K562 treated with DMSO at 1 percent for 24 hours (cell line): ENCODE measurements around the gene FCN2. TPM values are rescaled to one million over a fixed set of nuclear protein-coding genes. Genes with fewer than 3 reads are reported as not detected.

Experiments used
- total RNA-seq: library from RNA; unstranded; fragments of 300-600 nt; gene quantifications from 2 replicates; pipeline ENCODE4 v1.2.3, GENCODE V29; 2022; ENCODE audit warnings: low read depth; ENCODE audit not compliant: insufficient read depth

Gene FCN2
- total RNA-seq, result not detected in 2 replicates

DNA sequence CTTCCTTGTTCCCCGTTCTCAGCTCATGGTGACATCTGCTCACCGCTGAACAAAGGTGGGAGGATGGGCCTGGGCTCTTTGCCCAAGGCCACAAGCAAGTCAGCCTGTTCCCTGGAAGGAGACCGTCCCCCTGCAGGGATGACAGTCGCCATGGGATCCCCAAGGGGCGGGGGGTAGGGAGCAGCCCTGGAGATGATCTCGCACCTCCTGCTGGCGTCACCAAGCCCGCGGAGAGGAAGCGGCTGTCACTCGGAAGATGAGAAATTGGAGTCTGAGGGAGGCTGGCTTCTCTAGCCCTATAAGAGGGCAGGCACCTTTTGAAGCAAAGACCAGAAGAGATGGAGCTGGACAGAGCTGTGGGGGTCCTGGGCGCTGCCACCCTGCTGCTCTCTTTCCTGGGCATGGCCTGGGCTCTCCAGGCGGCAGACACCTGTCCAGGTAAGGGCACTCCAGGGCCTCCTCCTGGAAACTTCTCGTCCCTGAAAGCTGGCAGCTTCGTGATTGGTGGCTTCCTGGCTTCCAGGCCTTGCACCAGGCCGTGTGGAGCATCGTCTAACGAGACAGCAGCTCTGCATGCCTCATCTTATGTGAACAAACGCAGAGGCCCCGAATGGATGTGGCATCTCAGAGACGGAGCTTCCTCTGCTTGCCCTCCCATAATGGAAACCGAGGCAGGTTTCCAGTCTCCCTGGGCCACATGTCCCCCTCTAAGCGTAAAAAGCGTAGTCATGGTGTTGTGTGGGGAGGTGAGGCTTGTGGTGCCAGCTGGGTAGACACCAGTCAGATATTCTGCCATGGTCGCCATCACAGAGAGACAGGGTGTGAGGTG is at the start of gene FCN2:
Gene FCN2 (plus strand): TSS at position 327 of the 829 bp plus-strand sequence. CDS start 12 bp downstream, at position 339.

DNA sequence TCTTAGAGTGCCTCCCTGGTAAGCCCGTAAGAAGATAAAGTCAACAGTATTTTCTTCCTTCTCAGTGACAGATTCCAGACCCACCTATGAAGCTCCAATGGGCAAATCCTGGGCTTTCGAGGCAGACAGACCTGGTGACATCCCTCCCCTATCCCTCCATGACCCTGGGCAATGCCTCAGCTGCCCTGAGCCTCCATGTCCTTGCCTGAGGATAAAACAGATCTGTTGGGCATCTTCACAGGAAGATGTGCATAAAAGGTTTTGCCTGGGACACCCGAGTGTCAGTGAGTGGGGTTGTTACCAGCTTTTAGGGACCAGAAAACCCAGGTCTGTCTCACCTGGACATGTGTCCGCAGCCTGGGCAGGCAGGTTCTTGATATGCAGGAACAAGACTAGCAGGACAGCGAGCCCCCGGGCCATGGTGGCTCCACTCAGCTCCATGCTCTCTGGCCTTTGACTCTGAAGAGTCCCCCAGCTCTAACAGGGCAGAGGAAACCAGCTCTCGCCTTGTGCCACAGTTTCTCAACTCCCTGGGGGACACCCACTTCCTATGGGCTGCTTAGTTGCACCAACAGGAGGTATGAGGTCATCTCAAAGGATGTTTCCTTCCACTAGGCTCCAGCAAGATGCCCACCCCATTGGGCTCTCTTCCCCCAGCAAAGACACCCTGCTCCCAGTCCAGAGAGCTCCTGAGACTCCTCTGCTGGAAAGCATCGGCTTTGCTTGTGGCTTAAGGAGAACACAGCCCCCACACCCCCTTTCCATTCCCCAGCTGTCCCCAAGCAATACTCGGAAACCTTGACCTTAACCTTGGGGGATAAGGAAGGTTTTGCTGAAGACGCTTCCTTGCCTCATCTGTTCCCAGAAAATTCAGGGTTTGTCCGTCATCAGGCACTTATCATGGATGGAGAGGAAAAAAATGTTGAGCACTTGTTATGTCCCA is 37.1 kb downstream of the FCN2 start, which contains the start of gene FCN1:
Gene FCN1 (minus strand): TSS at position 482 of the 943 bp plus-strand sequence. CDS start 41 bp downstream, at position 441.

Other genes starting within 250 kb of the FCN2 start
- 0.27 TPM in 1 of 2 replicates, not detected in the other for gene COL5A1, start 239.0 kb upstream of the FCN2 start, total RNA-seq
- gene FCN1, start 37.1 kb downstream of the FCN2 start, total RNA-seq, result not detected in 2 replicates
- not detected in 2 replicates for gene OLFM1, start 206.9 kb downstream of the FCN2 start, total RNA-seq